ENCODE results near the gene METTL2B.

GRCh38 chr7:128435327-128435686 is 41.2 kb upstream of the METTL2B start:
- TF ChIP-seq CTCF (IDR thresholded peaks at IDR 0.05) = no peak
- no peak for TF ChIP-seq POLR2A (IDR thresholded peaks at IDR 0.05)
- TF ChIP-seq POLR2AphosphoS5 (IDR thresholded peaks at IDR 0.05) = no peak
